Left ventricle myocardium inferior (tissue), 1 donor: ENCODE data around the gene CLIC3. TPM values are rescaled to one million over a fixed set of nuclear protein-coding genes. Genes with fewer than 3 reads are reported as not detected.

ENCODE experiments used
- DNase-seq: peaks from one replicate; pipeline ENCODE4 v3.0.0-alpha.2; 2020
- H3K27ac ChIP-seq: fragments of 200-600 bp; replicated peaks from 2 replicates; pipeline ENCODE4 v1.8.0; 2021
- H3K27me3 ChIP-seq: fragments of 200-600 bp; 2 replicates; pipeline ENCODE4 v1.8.0; 2021; ENCODE audit warnings: low read depth
- H3K36me3 ChIP-seq: fragments of 200-600 bp; 2 replicates; pipeline ENCODE4 v1.8.0; 2021
- H3K4me1 ChIP-seq: fragments of 200-600 bp; 2 replicates; pipeline ENCODE4 v1.8.0; 2021
- H3K4me3 ChIP-seq: fragments of 200-600 bp; 2 replicates; pipeline ENCODE4 v1.8.0; 2021; ENCODE audit warnings: mild to moderate bottlenecking, moderate library complexity
- H3K9me3 ChIP-seq: fragments of 200-600 bp; replicated peaks from 2 replicates; pipeline ENCODE4 v1.8.0; 2021
- CTCF ChIP-seq: fragments of 200-600 bp; IDR thresholded peaks from 2 replicates; pipeline ENCODE4 v1.8.0; 2021; ENCODE audit warnings: antibody characterized with exemption, mild to moderate bottlenecking, borderline replicate concordance
- intact Hi-C: fragments of 100-400 bp; cut with micrococcal nuclease; formaldehyde crosslinking; loops from one replicate; pipeline ENCODE4 v1.11.0; 2022
- total RNA-seq: library from RNA; stranded (reverse); fragmentation: NEBNext Ultra II Directional; extraction: Animal tissue kit (Norgen Biotek cat#: 25700); gene quantifications from one replicate; pipeline ENCODE4 v1.2.1, GENCODE V29; 2021
- donor health status: DM: no; HTN: yes; CAD: no; lungs with severe emphysema.

The CLIC3 gene
- total RNA-seq, 1 donor from 2014 or later: 1.6 TPM

GRCh38 chr9:137026384-137026783 lies 30.0 kb upstream of the CLIC3 start:
- Histone ChIP-seq H3K27me3 (no peaks in the 10 kb centered on the region), H3K4me3 (peak overlapping the region; percentile 77), H3K36me3 (peaks cover under 1% of the 10 kb centered on the region), H3K9me3 (no peaks in the 10 kb centered on the region), H3K27ac (no peak overlapping the region), H3K4me1 (peaks cover 31% of the 10 kb centered on the region)
- no peak for DNase-seq
- no peak for TF ChIP-seq CTCF
- intact Hi-C loops: no loop called here

GRCh38 chr9:137025517-137025966 lies 29.2 kb upstream of the CLIC3 start:
- no peak for DNase-seq
- Histone ChIP-seq H3K27me3 (no peaks in the 10 kb centered on the region), H3K27ac (no peak overlapping the region), H3K4me3 (no peak overlapping the region), H3K9me3 (no peaks in the 10 kb centered on the region), H3K36me3 (peaks cover 9% of the 10 kb centered on the region), H3K4me1 (peaks cover 31% of the 10 kb centered on the region)
- intact Hi-C loops: no loop called here
- no peak for TF ChIP-seq CTCF

GRCh38 chr9:137023583-137023991 lies 27.2 kb upstream of the CLIC3 start:
- Histone ChIP-seq H3K27me3 (no peaks in the 10 kb centered on the region), H3K27ac (no peak overlapping the region), H3K4me3 (no peak overlapping the region), H3K9me3 (no peaks in the 10 kb centered on the region), H3K36me3 (peaks cover 18% of the 10 kb centered on the region), H3K4me1 (peaks cover 21% of the 10 kb centered on the region)
- DNase-seq: no peak
- intact Hi-C loops: no loop called here
- TF ChIP-seq CTCF: no peak

GRCh38 chr9:137023157-137023556 lies 26.8 kb upstream of the CLIC3 start:
- no peak overlapping the region for H3K27ac ChIP-seq
- no peaks in the 10 kb centered on the region for H3K9me3 ChIP-seq
- no peak for DNase-seq
- intact Hi-C loops: no loop called here
- peaks cover 18% of the 10 kb centered on the region for H3K36me3 ChIP-seq
- no peak for TF ChIP-seq CTCF
- peaks cover 18% of the 10 kb centered on the region for H3K4me1 ChIP-seq
- H3K4me3 ChIP-seq: no peak overlapping the region
- H3K27me3 ChIP-seq: no peaks in the 10 kb centered on the region

- no peaks in the 10 kb centered on the region for H3K27me3 ChIP-seq
- TF ChIP-seq CTCF: no peak
- intact Hi-C loops: no loop called here
- no peaks in the 10 kb centered on the region for H3K9me3 ChIP-seq
- no peak for DNase-seq
- H3K27ac ChIP-seq: no peak overlapping the region
- no peak overlapping the region for H3K4me3 ChIP-seq
- H3K36me3 ChIP-seq: peaks cover 23% of the 10 kb centered on the region
- peaks cover 17% of the 10 kb centered on the region for H3K4me1 ChIP-seq
Measured at GRCh38 chr9:137022662-137023008, 26.3 kb upstream of the CLIC3 start.
